GM12878 (cell line): ENCODE data around the gene ZNF532. TPM values are rescaled to one million over a fixed set of nuclear protein-coding genes. Genes with fewer than 3 reads are reported as not detected.

Experiments used
- ATAC-seq: fragments of 200-7000 bp; cut with Tn5 transposase; 3 replicates; pipeline ENCODE4 v1.9.1; 2020; ENCODE audit warnings: mild to moderate bottlenecking, moderate library complexity
- BruUV-seq: library from RNA; stranded (reverse); fragments of 400-500 nt; replicated peaks from 2 replicates; lab custom pipeline; 2021; lab: Mats Ljungman, UMichigan
- CTCF ChIA-PET: fragments of 300-600 bp; sonication (Branson Sonifier 250); formaldehyde crosslinking; extraction: SDS; loops from one replicate; lab custom pipeline; 2021; ENCODE audit warnings: inconsistent platforms; lab: Yijun Ruan, JAX
- POLR2A ChIA-PET: fragments of 350-600 bp; formaldehyde crosslinking; extraction: SDS; loops from one replicate; lab custom pipeline; 2021; ENCODE audit warnings: inconsistent platforms; lab: Charles Lee
- RAD21 ChIA-PET: fragments of 300-600 bp; sonication (Branson Sonifier 250); formaldehyde crosslinking; loops from one replicate; lab custom pipeline; 2023; ENCODE audit warnings: antibody characterized with exemption; ENCODE audit not compliant: unreplicated experiment; lab: Charles Lee
- SMC1A ChIA-PET: fragments of 300-600 bp; sonication (Branson Sonifier 250); formaldehyde crosslinking; loops from one replicate; lab custom pipeline; 2023; ENCODE audit not compliant: unreplicated experiment, uncharacterized antibody; lab: Charles Lee
- DNase-seq: peaks from one replicate; pipeline ENCODE4 v3.0.0-alpha.2; 2011; ENCODE audit warnings: low read depth, low spot score
- FAIRE-seq: peaks from 3 replicates; lab custom pipeline; 2011; peaks lifted over from hg19 to GRCh38; lab: Jason Lieb, UNC
- H2AFZ ChIP-seq: 2 replicates; pipeline ENCODE4 v1.6.0; 2011; ENCODE audit warnings: low read depth, low read length, control low read depth; ENCODE audit not compliant: control insufficient read depth
- H3K27ac ChIP-seq: 2 replicates; pipeline ENCODE4 v1.5.1; 2011; ENCODE audit warnings: control low read depth; ENCODE audit not compliant: control insufficient read depth, insufficient read depth
- H3K27me3 ChIP-seq, 2 experiments: replicated peaks in 1 of 2; 2 replicates each; pipeline versions ENCODE4 v1.6.0 to v1.6.1; 2011; ENCODE audit warnings: low read length in 1 of 2; ENCODE audit not compliant: control insufficient read depth in 2 of 2, insufficient read depth in 2 of 2
- H3K36me3 ChIP-seq, 2 experiments: 2 replicates each; pipeline ENCODE4 v1.5.1; 2011; ENCODE audit warnings: low read length in 1 of 2; ENCODE audit not compliant: control insufficient read depth in 2 of 2, insufficient read depth in 2 of 2
- H3K4me1 ChIP-seq: 2 replicates; pipeline ENCODE4 v1.6.1; 2011; ENCODE audit warnings: mild to moderate bottlenecking, low read length, moderate library complexity, mixed read lengths; ENCODE audit not compliant: control insufficient read depth, insufficient read depth
- H3K4me2 ChIP-seq: 2 replicates; pipeline ENCODE4 v1.6.0; 2011; ENCODE audit warnings: control low read depth; ENCODE audit not compliant: control insufficient read depth, insufficient read depth
- H3K4me3 ChIP-seq: fragments of 200-600 bp; sonication (generic); 2 replicates; pipeline ENCODE4 v1.5.1; 2016
- H3K79me2 ChIP-seq: 2 replicates; pipeline ENCODE4 v1.6.0; 2011; ENCODE audit warnings: low read length; ENCODE audit not compliant: control insufficient read depth, insufficient read depth
- H3K9ac ChIP-seq: 2 replicates; pipeline ENCODE4 v1.8.0; 2011; ENCODE audit warnings: low read length, control low read depth, mixed read lengths; ENCODE audit not compliant: control insufficient read depth, insufficient read depth
- H3K9me3 ChIP-seq: replicated peaks from 3 replicates; pipeline ENCODE4 v1.5.1; 2011; ENCODE audit warnings: mild to moderate bottlenecking, low read length; ENCODE audit not compliant: control insufficient read depth, insufficient read depth
- H4K20me1 ChIP-seq: 2 replicates; pipeline ENCODE4 v1.6.0; 2011; ENCODE audit not compliant: control insufficient read depth, insufficient read depth
- IKZF1 ChIP-seq: fragments of 450-650 bp; conservative IDR thresholded peaks from 2 replicates; pipeline ENCODE4 v1.6.1; 2017; ENCODE audit warnings: antibody characterized with exemption, mild to moderate bottlenecking
- RELA ChIP-seq: fragments of 450-650 bp; IDR thresholded peaks from 2 replicates; pipeline ENCODE4 v1.8.0; 2014; ENCODE audit warnings: borderline replicate concordance; ENCODE audit not compliant: partially characterized antibody
- REST ChIP-seq: IDR thresholded peaks from 2 replicates; pipeline ENCODE4 v1.6.1; 2012; ENCODE audit warnings: mild to moderate bottlenecking, low read depth, low read length
- SREBF1 ChIP-seq: IDR thresholded peaks from 2 replicates; pipeline ENCODE4 v1.6.1; 2012; ENCODE audit warnings: mild to moderate bottlenecking, low read length
- ZNF274 ChIP-seq: IDR thresholded peaks from one replicate; pipeline ENCODE4 v1.8.0; 2011; ENCODE audit not compliant: insufficient read length, insufficient read depth
- WGBS: methylation state at CpG from one replicate; pipeline ENCODE4 v1.1.6; 2016; ENCODE audit warnings: low lambda C conversion rate; ENCODE audit not compliant: insufficient replicate concordance, insufficient coverage; ENCODE audit errors: missing lambda C conversion rate; 5-methylcytosine and 5-hydroxymethylcytosine counted together
- in situ Hi-C: fragments of 300-500 bp; cut with MboI; formaldehyde crosslinking; loops from 9 replicates; pipeline ENCODE4 v1.14.3; 2018; ENCODE audit warnings: mixed read lengths
- intact Hi-C: fragments of 100-400 bp; cut with micrococcal nuclease; formaldehyde crosslinking; loops from one replicate; pipeline ENCODE4 v1.14.2; 2022; ENCODE audit not compliant: unreplicated experiment
- polyA plus RNA-seq, 11 experiments: library from polyadenylated mRNA; depleted of rRNA in 4 of 11; unstranded in 6 of 11; stranded (reverse) in 5 of 11; fragments of >200 nt; fragmentation: Nextera tagmentation in 4 of 11; fragmentation: Illumina TruSeq in 1 of 11; extraction: Ambion mirVana in 4 of 11; extraction: Trizol in 1 of 11; gene quantifications; 1 replicate in 1 of 11; 2 replicates in 10 of 11; pipeline versions ENCODE4 v1.2.1 to v1.2.3, GENCODE V29; 2011 to 2016; ENCODE audit warnings: inconsistent platforms in 2 of 11, missing spikeins in 2 of 11, low read depth in 1 of 11
- total RNA-seq, 4 experiments: library from RNA; depleted of rRNA in 3 of 4; stranded (reverse); fragments of >200 nt in 3 of 4; fragmentation: Illumina TruSeq in 1 of 4; extraction: Trizol in 1 of 4; gene quantifications; 2 replicates each; pipeline versions ENCODE4 v1.2.1 to v1.2.3, GENCODE V29; 2013 to 2021

Gene ZNF532
- total and polyA plus RNA-seq, 10 of the 15 experiments (the other 5 are each of a cell fraction or from before 2014, with no cell fraction given) = 0.44 to 3.4 (median 1.4) TPM

GRCh38 chr18:58975781-58976180, 111.1 kb downstream of the ZNF532 start:
- intact Hi-C loops (no loop called here), in situ Hi-C loops (loop anchor here (25.0 kb wide), 1 partner anchor 912 kb away; the partner anchor contains the start of gene PMAIP1)
- no peak for ATAC-seq
- TF ChIP-seq REST = no peak
- no peak for TF ChIP-seq SREBF1
- TF ChIP-seq ZNF274 = no peak
- TF ChIP-seq IKZF1 = no peak
- no peak for TF ChIP-seq RELA
- no TSS peak for BruUV-seq
- ChIA-PET SMC1A (interaction anchor here (0.7 to 7.0 kb wide), 14 partner anchors 10 to 163 kb away, joined by 3 to 33 read pairs (median 3); no protein-coding TSS in a partner anchor), RAD21 (interaction anchor here (0.5 to 1.3 kb wide), 4 partner anchors 10 to 315 kb away, joined by 3 to 7 read pairs (median 3); no protein-coding TSS in a partner anchor), POLR2A (interaction anchor here (2.0 kb wide), 1 partner anchor 10 kb away, joined by 9 read pairs; no protein-coding TSS in a partner anchor), CTCF (interaction anchor here (0.8 to 2.9 kb wide), 6 partner anchors 10 to 193 kb away, joined by 3 to 12 read pairs (median 3); no protein-coding TSS in a partner anchor)
- FAIRE-seq = no peak
- 48% methylated on average over 4 of the region's 4 CpGs for WGBS
- H3K27me3 ChIP-seq = no peaks in the 10 kb centered on the region
- H3K9me3 ChIP-seq = no peaks in the 10 kb centered on the region
- H3K79me2 ChIP-seq = no peaks in the 10 kb centered on the region
- H3K27ac ChIP-seq = no peak overlapping the region; the same call in 1 of the 2 replicates
- no peaks in the 10 kb centered on the region for H4K20me1 ChIP-seq
- no peak for DNase-seq
- no peak overlapping the region for H3K9ac ChIP-seq
- H3K4me1 ChIP-seq = peaks cover 30% of the 10 kb centered on the region
- peaks cover 0 to 2% of the 10 kb centered on the region in 2 experiments; a peak in 1 of 4 replicates for H3K36me3 ChIP-seq
- H3K4me3 ChIP-seq = 0 out of 2 replicates have a peak overlapping the region, but pooled peaks have one; percentile 29
- peak overlapping the region; percentile 68 for H3K4me2 ChIP-seq
- peak overlapping the region; percentile 70 for H2AFZ ChIP-seq
